ENCODE results near the gene MYO1F. TPM values are rescaled to one million over a fixed set of nuclear protein-coding genes. Genes with fewer than 3 reads are reported as not detected.

The MYO1F gene
- total and polyA plus RNA-seq, 5 experiments from 2014 or later: 4.4 to 65.0 (median 30.1) TPM

DNA sequence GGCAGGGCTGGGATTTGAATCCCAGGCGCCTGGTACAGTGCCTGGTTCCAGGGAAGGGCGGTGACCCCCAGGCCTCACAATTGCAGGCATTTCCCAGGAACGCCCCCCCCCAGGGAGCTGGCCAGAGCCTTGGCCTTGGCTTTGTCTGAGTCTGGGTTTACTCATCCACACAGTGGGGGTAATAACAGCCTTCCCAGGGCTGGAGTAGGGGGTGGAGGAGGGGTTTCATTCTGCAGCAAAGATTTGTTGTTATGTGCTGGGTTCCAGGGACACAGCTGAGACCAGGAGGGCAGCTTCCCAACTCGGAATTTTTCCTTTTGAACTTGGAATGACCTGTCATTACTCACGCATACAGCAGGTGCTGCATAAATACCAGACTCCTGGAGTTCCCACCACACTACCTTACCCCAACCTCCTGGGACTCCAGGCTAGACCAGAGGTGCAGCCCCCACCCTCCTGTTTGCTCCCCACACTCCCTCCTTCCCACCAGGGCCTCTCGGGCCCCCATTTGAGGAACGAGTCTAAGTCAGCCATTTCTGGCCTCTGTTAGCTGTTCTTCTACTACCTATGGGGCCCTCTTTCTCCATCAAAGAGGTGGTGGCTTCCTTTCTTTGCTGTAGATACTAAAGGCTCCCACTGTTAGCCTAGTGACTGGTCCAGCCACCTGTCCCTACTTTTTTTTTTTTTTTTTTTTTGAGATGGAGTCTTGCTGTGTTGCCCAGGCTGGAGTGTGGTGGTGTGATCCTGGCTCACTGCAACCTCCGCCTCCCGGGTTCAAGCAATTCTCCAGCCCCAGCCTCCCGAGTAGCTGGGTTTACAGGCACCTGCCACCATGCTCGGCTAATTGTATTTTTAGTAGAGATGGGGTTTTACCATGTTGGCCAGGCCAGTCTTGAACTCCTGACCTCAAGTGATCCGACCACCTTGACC is 34.9 kb upstream of the MYO1F start:
- peak in 7 of 10 donors; percentile 23 to 61 (median 29) for DNase-seq
- peak; percentile 34 to 38 for ATAC-seq
- Mint-ChIP-seq H3K27me3 (peaks cover 0 to 2% (median 0%) of the 10 kb centered on the region in 5 donors), H3K9me3 (no peaks in the 10 kb centered on the region), H3K27ac (peak overlapping the region; percentile 70 to 96 (median 93)), H3K4me3 (peak overlapping the region; percentile 54 to 92 (median 83)), H3K36me3 (peaks cover 3 to 13% (median 6%) of the 10 kb centered on the region in 3 donors), H3K4me1 (peaks cover 38 to 62% (median 59%) of the 10 kb centered on the region in 4 donors)
- POLR2A ChIA-PET: interaction anchor here (0.6 to 2.0 kb wide), 14 partner anchors 8 to 455 kb away, joined by 3 to 10 read pairs (median 3); partner anchors contain the start of genes HNRNPM and ZNF414

GRCh38 chr19:8611391-8611876 is 34.2 kb upstream of the MYO1F start:
- H3K27me3 Mint-ChIP-seq: peaks cover 0 to 2% (median 0%) of the 10 kb centered on the region in 5 donors
- peaks cover 4 to 16% (median 10%) of the 10 kb centered on the region in 3 donors for H3K36me3 Mint-ChIP-seq
- H3K4me1 Mint-ChIP-seq: peaks cover 44 to 69% (median 65%) of the 10 kb centered on the region in 4 donors
- H3K4me3 Mint-ChIP-seq: peak overlapping the region; percentile 54 to 88 (median 74)
- H3K27ac Mint-ChIP-seq: peak overlapping the region in 9 of 10 donors; percentile 63 to 96 (median 90)
- DNase-seq (peak in 9 of 10 donors; percentile 22 to 73 (median 32)), ATAC-seq (peak in 1 of 2 donors; percentile 9)
- H3K9me3 Mint-ChIP-seq: peaks cover 0 to under 1% (median 0%) of the 10 kb centered on the region in 9 donors
- POLR2A ChIA-PET: interaction anchor here (0.6 to 2.0 kb wide), 7 partner anchors 17 to 259 kb away, joined by 3 to 10 read pairs (median 6); partner anchors contain the start of gene ZNF414

DNA sequence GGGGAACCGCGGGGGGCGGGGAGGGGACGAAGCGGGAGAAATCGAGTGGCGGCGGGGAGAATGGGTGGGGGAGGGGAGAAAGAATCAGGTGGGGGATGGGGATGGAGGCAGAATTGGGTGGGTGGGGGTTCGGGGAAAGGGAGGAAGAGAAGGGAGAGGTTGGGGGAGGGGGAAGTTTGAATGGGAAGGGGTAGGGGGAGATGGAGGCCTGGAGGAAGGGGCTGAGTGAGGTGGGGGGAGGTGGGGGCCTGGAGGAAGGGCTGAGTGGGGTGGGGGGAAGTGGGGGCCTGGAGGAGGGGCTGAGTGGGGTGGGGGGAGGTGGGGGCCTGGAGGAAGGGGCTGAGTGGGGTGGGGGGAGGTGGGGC is 33.7 kb upstream of the MYO1F start:
- DNase-seq (no peak), ATAC-seq (no peak)
- H3K27ac Mint-ChIP-seq: peak overlapping the region in 1 of 10 donors; percentile 70
- H3K9me3 Mint-ChIP-seq: peaks cover 0 to 4% (median 0%) of the 10 kb centered on the region in 9 donors
- POLR2A ChIA-PET: interaction anchor here (0.6 to 2.0 kb wide), 4 partner anchors 20 to 128 kb away, joined by 3 to 10 read pairs (median 5); no protein-coding TSS in a partner anchor
- H3K27me3 Mint-ChIP-seq: peaks cover 0 to 2% (median 0%) of the 10 kb centered on the region in 5 donors
- peaks cover 7 to 21% (median 10%) of the 10 kb centered on the region in 3 donors for H3K36me3 Mint-ChIP-seq
- H3K4me3 Mint-ChIP-seq: peak overlapping the region in 2 of 10 donors; percentile 22 to 76
- H3K4me1 Mint-ChIP-seq: peaks cover 44 to 70% (median 63%) of the 10 kb centered on the region in 4 donors

DNA sequence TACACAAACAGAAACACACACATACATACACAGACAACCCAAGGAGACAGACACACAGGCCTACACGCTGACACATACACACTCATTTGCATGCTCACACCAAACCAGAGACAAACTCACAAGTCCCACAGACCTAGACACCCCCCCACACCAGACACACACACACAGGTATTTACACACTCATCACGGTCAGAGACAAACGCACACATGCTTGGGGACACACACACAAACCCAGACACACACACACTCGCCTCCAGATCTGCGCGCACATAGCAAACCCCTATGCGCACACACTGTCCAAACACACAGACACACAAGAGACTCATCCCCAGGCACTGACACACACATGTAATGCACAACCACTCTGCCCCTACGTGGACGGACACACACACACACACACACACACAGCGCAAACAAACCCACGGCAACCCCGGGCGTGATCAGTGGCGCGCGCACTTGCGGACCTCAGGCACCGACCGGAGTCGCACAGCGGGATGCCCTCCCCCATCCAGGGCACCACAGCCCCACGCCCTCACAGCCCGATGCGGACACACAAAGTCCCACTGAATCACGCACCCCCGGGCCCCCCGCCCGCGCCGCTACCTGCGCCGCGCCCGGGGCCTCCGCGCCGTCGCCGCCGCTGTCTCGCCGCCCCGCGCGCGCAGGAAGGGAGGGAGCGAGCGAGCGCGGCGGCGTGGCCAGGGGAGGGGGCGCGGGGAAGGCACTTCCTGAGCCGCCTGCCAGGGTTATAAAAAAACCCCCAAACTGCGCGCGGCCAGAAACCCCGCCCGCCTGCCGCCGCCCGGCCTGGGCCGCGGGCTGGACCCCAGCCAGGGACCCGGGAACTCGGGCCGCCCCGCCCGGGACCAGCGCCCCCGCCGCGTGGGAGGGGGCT is 33.0 kb upstream of the MYO1F start, which contains the start of gene ADAMTS10:
ADAMTS10 (minus strand) TSS at position 675 of the 895 bp plus-strand sequence. CDS start 5,005 bp downstream, outside the sequence.
- ATAC-seq: peak; percentile 56
- H3K36me3 Mint-ChIP-seq: peaks cover 10 to 28% (median 13%) of the 10 kb centered on the region in 3 donors
- POLR2A ChIA-PET: no interaction called here

GRCh38 chr19:8609279-8610040 is 32.2 kb upstream of the MYO1F start:
- Mint-ChIP-seq H3K4me1 (peaks cover 37 to 57% (median 52%) of the 10 kb centered on the region in 4 donors), H3K27me3 (peaks cover 0 to 2% (median 0%) of the 10 kb centered on the region in 5 donors), H3K36me3 (peaks cover 10 to 36% (median 21%) of the 10 kb centered on the region in 3 donors), H3K4me3 (peak overlapping the region; percentile 95 to 100 (median 98)), H3K9me3 (peaks cover 0 to 14% (median 0%) of the 10 kb centered on the region in 9 donors), H3K27ac (peak overlapping the region; percentile 90 to 98 (median 95))
- DNase-seq: peak in 3 of 10 donors; percentile 25 to 61 (median 32)
- POLR2A ChIA-PET: interaction anchor here (1.0 to 1.7 kb wide), 3 partner anchors 10 to 28 kb away, joined by 4 to 5 read pairs (median 4); no protein-coding TSS in a partner anchor
- peak; percentile 16 to 18 for ATAC-seq

More for the DNA sequence above, 33.0 kb upstream of the MYO1F start, which contains the start of gene ADAMTS10:
- peak within 1 kb of the TSS; percentile 88 to 98 (median 96) for H3K27ac Mint-ChIP-seq
- H3K9me3 Mint-ChIP-seq: peaks cover 0 to 8% (median 0%) of the 10 kb centered on the region in 9 donors
- H3K27me3 Mint-ChIP-seq: peaks cover 0 to 2% (median 0%) of the 10 kb centered on the region in 5 donors
- peak; percentile 36 to 75 (median 60) for DNase-seq
- peak within 1 kb of the TSS; percentile 95 to 100 (median 98) for H3K4me3 Mint-ChIP-seq
- peaks cover 40 to 65% (median 57%) of the 10 kb centered on the region in 4 donors for H3K4me1 Mint-ChIP-seq

DNA sequence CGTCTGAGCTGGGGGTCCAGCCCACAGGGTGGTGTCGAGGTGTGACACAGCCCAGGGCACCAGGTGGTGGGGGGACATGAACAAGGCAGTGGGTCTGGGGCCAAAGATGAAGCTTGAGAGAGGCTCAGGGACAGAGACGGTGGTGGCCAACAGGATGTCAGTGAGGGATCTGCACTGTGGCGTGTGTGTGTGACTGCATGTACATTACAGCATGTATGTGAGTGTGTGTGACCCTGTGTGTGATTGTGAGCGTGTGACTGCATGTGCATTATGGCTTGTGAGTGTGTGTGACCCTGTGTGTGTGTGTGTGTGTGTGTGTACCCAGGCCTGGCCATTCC is 31.7 kb upstream of the MYO1F start:
- Mint-ChIP-seq H3K36me3 (peaks cover 10 to 37% (median 23%) of the 10 kb centered on the region in 3 donors), H3K4me1 (peaks cover 37 to 57% (median 52%) of the 10 kb centered on the region in 4 donors), H3K27me3 (peaks cover 0 to 2% (median 0%) of the 10 kb centered on the region in 5 donors), H3K27ac (peak overlapping the region; percentile 74 to 97 (median 90)), H3K9me3 (peaks cover 0 to 14% (median 0%) of the 10 kb centered on the region in 9 donors), H3K4me3 (peak overlapping the region; percentile 88 to 99 (median 93))
- POLR2A ChIA-PET: interaction anchor here (0.5 to 1.7 kb wide), 4 partner anchors 9 to 342 kb away, joined by 3 to 5 read pairs (median 4); no protein-coding TSS in a partner anchor
- no peak for ATAC-seq
- DNase-seq: no peak

DNA sequence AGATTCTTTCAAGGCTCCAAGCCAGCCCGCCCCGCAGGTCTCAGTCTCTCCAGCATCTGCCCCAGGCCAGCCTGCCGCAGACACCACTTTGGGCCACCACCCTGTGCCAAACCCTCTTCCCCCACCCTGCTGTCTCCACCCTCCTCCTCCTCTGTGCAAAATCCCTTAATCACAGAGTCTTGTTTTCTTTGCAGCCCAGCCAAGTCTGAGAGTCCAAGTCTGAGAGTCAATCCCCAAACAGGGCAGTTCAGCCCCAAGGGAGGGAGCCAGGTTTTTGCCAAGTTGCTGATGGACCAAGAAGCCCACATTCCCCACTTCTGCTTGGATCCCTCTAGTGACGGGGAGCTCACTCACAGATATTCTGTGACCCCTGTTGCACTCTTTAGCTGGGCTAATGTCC is 30.1 kb upstream of the MYO1F start:
- Mint-ChIP-seq H3K4me3 (peak overlapping the region in 6 of 10 donors; percentile 1 to 81 (median 16)), H3K27ac (peak overlapping the region; percentile 36 to 95 (median 76)), H3K27me3 (peaks cover 0 to 2% (median 0%) of the 10 kb centered on the region in 5 donors), H3K36me3 (peaks cover 10 to 52% (median 28%) of the 10 kb centered on the region in 3 donors), H3K9me3 (peaks cover 0 to 14% (median 0%) of the 10 kb centered on the region in 9 donors), H3K4me1 (peaks cover 31 to 49% (median 43%) of the 10 kb centered on the region in 4 donors)
- ATAC-seq (no peak), DNase-seq (no peak)
- POLR2A ChIA-PET: interaction anchor here (0.6 to 1.7 kb wide), 4 partner anchors 8 to 1730 kb away, joined by 3 to 5 read pairs (median 3); partner anchors contain the start of gene HNRNPM

DNA sequence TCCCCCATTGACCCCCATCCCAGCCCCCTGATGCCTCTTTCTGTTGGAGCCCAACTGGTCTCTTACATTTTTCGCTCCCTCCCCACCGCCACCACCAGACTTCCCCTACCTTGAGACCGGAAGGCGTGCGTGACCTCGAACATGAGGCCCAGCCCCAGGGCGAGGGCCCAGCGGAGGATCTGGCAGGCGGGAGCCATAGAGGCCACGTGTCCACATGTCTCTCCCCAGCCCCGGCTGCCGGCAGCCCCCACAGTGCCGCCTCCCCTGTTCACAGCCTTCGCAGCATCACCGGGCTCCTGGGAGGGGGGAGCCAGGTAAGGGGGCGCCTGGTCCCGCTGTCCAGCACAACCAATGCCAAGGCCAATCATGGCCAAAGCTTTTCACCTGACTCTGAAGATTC is 28.3 kb upstream of the MYO1F start:
- peaks cover 17 to 71% (median 34%) of the 10 kb centered on the region in 3 donors for H3K36me3 Mint-ChIP-seq
- no peak for ATAC-seq

GRCh38 chr19:8601796-8602195 is 24.6 kb upstream of the MYO1F start:
- ATAC-seq (no peak), DNase-seq (no peak)
- Mint-ChIP-seq H3K9me3 (peaks cover 0 to 14% (median 0%) of the 10 kb centered on the region in 9 donors), H3K27ac (peak overlapping the region in 3 of 10 donors; percentile 44 to 74 (median 63)), H3K36me3 (peaks cover 11 to 93% (median 41%) of the 10 kb centered on the region in 3 donors), H3K4me3 (no peak overlapping the region), H3K27me3 (no peaks in the 10 kb centered on the region), H3K4me1 (peaks cover 3 to 6% (median 4%) of the 10 kb centered on the region in 4 donors)
- POLR2A ChIA-PET: interaction anchor here (0.5 kb wide), 1 partner anchor 36 kb away, joined by 3 read pairs; no protein-coding TSS in a partner anchor

More for the DNA sequence above, 28.3 kb upstream of the MYO1F start:
- no peak overlapping the region for H3K4me3 Mint-ChIP-seq
- H3K4me1 Mint-ChIP-seq: peaks cover 25 to 38% (median 35%) of the 10 kb centered on the region in 4 donors
- H3K27me3 Mint-ChIP-seq: peaks cover 0 to 2% (median 0%) of the 10 kb centered on the region in 5 donors
- peaks cover 0 to 14% (median 0%) of the 10 kb centered on the region in 9 donors for H3K9me3 Mint-ChIP-seq
- H3K27ac Mint-ChIP-seq: no peak overlapping the region
- POLR2A ChIA-PET: interaction anchor here (0.5 to 0.9 kb wide), 3 partner anchors 12 to 538 kb away, joined by 3 read pairs; no protein-coding TSS in a partner anchor
- no peak for DNase-seq

- no peak overlapping the region for H3K4me3 Mint-ChIP-seq
- H3K27ac Mint-ChIP-seq: peak overlapping the region in 1 of 10 donors; percentile 43
- H3K36me3 Mint-ChIP-seq: peaks cover 7 to 91% (median 38%) of the 10 kb centered on the region in 3 donors
- H3K9me3 Mint-ChIP-seq: peaks cover 0 to 10% (median 0%) of the 10 kb centered on the region in 9 donors
- POLR2A ChIA-PET: interaction anchor here (0.6 kb wide), 1 partner anchor 64 kb away, joined by 4 read pairs; no protein-coding TSS in a partner anchor
- no peaks in the 10 kb centered on the region for H3K27me3 Mint-ChIP-seq
- DNase-seq (no peak), ATAC-seq (no peak)
- no peaks in the 10 kb centered on the region for H3K4me1 Mint-ChIP-seq
These were observed 23.6 kb upstream of the MYO1F start for GRCh38 chr19:8600816-8601215.
